ENCODE data around the gene NAGPA. TPM values are rescaled to one million over a fixed set of nuclear protein-coding genes. Genes with fewer than 3 reads are reported as not detected.

Gene NAGPA
- total RNA-seq, 4 donors from 2014 or later = 19.6 to 34.7 (median 26.0) TPM

DNA sequence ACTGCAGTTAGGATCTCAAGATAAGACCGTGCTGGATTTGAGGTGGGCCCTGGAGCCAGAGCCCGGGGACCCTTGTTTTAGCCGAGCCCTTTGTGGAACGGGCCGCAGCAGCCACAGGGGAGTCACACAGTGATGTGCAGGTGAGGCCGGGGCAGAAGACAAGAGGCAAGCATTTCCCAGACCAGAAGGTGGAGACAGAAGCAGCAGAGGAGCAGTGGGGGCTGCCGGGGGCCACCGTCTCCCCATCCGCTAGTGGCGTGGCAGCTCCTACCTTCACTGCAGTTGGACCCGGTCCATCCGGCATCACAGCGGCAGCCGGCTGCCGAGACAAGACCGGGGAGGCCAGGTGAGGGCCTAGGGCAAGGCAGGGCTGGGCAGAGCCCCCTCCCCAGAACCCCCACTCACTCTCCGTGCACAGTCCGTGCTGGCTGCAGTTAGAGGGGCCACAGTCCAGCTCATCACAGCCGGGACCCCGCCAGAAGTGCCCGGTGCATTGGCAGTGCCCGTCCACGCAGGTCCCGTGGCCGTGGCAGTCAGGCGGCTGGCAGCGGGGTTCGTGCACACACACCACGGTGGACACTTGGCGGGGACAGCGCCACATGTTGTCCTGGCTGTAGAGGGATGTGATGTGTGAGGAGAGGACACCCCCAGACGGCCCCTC, 6.0 kb downstream of the NAGPA start:
- no peaks in the 10 kb centered on the region for H3K27me3 ChIP-seq
- no peak overlapping the region for H3K27ac ChIP-seq
- DNase-seq = no peak
- TF ChIP-seq, protein P1, sequence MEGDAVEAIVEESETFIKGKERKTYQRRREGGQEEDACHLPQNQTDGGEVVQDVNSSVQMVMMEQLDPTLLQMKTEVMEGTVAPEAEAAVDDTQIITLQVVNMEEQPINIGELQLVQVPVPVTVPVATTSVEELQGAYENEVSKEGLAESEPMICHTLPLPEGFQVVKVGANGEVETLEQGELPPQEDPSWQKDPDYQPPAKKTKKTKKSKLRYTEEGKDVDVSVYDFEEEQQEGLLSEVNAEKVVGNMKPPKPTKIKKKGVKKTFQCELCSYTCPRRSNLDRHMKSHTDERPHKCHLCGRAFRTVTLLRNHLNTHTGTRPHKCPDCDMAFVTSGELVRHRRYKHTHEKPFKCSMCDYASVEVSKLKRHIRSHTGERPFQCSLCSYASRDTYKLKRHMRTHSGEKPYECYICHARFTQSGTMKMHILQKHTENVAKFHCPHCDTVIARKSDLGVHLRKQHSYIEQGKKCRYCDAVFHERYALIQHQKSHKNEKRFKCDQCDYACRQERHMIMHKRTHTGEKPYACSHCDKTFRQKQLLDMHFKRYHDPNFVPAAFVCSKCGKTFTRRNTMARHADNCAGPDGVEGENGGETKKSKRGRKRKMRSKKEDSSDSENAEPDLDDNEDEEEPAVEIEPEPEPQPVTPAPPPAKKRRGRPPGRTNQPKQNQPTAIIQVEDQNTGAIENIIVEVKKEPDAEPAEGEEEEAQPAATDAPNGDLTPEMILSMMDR (IDR thresholded peaks at IDR 0.05) = no peak
- TF ChIP-seq POLR2A (IDR thresholded peaks at IDR 0.05) = no peak
- H3K4me1 ChIP-seq = peaks cover 0 to 9% (median 2%) of the 10 kb centered on the region in 3 donors
- no peak overlapping the region for H3K4me3 ChIP-seq
- H3K9me3 ChIP-seq = no peaks in the 10 kb centered on the region
- H3K36me3 ChIP-seq = peaks cover 0 to 53% (median 0%) of the 10 kb centered on the region in 3 donors
- intact Hi-C loops (cut with DNase I) = no loop called here
- 91 to 94% methylated on average over 8 to 16 of the region's 32 CpGs for WGBS, 2 donors

GRCh38 chr16:5027086-5027485, 6.6 kb downstream of the NAGPA start:
- Histone ChIP-seq H3K27me3 (no peaks in the 10 kb centered on the region), H3K27ac (no peak overlapping the region), H3K36me3 (peaks cover 0 to 53% (median 0%) of the 10 kb centered on the region in 3 donors), H3K4me3 (no peak overlapping the region), H3K4me1 (peaks cover 0 to 3% (median 0%) of the 10 kb centered on the region in 3 donors), H3K9me3 (no peaks in the 10 kb centered on the region)
- DNase-seq = no peak
- intact Hi-C loops (cut with DNase I) = no loop called here
- 71 to 90% methylated on average over 4 to 5 of the region's 7 CpGs for whole genome bisulfite sequencing, 2 donors
- TF ChIP-seq, protein P1 (IDR thresholded peaks at IDR 0.05) = no peak
- no peak for TF ChIP-seq POLR2A (IDR thresholded peaks at IDR 0.05)

DNA sequence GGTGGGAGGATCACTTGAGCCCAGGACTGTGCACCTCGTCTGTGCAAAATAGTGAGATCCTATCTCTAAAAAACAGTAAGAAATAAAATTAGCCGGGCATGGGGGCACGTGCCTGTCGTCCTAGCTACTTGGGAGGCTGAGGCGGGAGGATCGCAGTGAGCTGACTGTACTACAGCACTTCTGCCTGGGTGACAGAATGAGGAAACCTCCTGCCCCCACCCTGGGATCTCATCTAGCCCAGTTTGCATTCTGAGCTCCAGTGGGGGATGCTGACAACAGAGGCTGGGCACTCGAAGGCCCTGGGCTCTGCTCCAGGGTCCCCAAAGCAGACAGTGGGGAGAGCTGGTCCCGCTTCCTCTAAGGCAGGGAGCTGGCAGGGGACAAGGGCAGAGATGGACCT, 7.1 kb downstream of the NAGPA start:
- no peak for TF ChIP-seq POLR2A (IDR thresholded peaks at IDR 0.05)
- TF ChIP-seq, protein P1 (IDR thresholded peaks at IDR 0.05) = no peak
- DNase-seq = no peak
- intact Hi-C loops (cut with DNase I) = no loop called here
- no peaks in the 10 kb centered on the region for H3K9me3 ChIP-seq
- 87 to 95% methylated on average over 6 to 8 of the region's 8 CpGs for WGBS, 2 donors
- no peak overlapping the region for H3K27ac ChIP-seq
- H3K4me3 ChIP-seq = no peak overlapping the region
- no peaks in the 10 kb centered on the region for H3K4me1 ChIP-seq
- H3K36me3 ChIP-seq = peaks cover 0 to 53% (median 0%) of the 10 kb centered on the region in 3 donors
- no peaks in the 10 kb centered on the region for H3K27me3 ChIP-seq

GRCh38 chr16:5025171-5025632, 8.5 kb downstream of the NAGPA start:
- WGBS, 2 donors = no CpG with 5 or more reads among the region's 17 CpGs
- DNase-seq = no peak
- Histone ChIP-seq H3K4me1 (no peaks in the 10 kb centered on the region), H3K27me3 (peaks cover 0 to 11% (median 0%) of the 10 kb centered on the region in 4 donors), H3K36me3 (peaks cover 0 to 43% (median 0%) of the 10 kb centered on the region in 3 donors), H3K27ac (no peak overlapping the region), H3K4me3 (no peak overlapping the region), H3K9me3 (no peaks in the 10 kb centered on the region)
- no peak for TF ChIP-seq POLR2A (IDR thresholded peaks at IDR 0.05)
- TF ChIP-seq, protein P1 (IDR thresholded peaks at IDR 0.05) = no peak
- intact Hi-C loops (cut with DNase I) = no loop called here

GRCh38 chr16:5024632-5025031, 9.1 kb downstream of the NAGPA start:
- Histone ChIP-seq H3K27me3 (peaks cover 0 to 11% (median 0%) of the 10 kb centered on the region in 4 donors), H3K36me3 (peaks cover 0 to 37% (median 0%) of the 10 kb centered on the region in 3 donors), H3K27ac (no peak overlapping the region), H3K4me3 (no peak overlapping the region), H3K4me1 (no peaks in the 10 kb centered on the region), H3K9me3 (no peaks in the 10 kb centered on the region)
- no peak for TF ChIP-seq POLR2A (IDR thresholded peaks at IDR 0.05)
- TF ChIP-seq, protein P1 (IDR thresholded peaks at IDR 0.05) = peak in 3 of 6 experiments; percentile 32 to 53 (median 39)
- DNase-seq = no peak
- intact Hi-C loops (cut with DNase I) = no loop called here
- 48 to 59% methylated on average over 3 to 4 of the region's 4 CpGs for WGBS, 2 donors

All from esophagus squamous epithelium (tissue), 5 donors.